ENCODE data around the gene RBM33. TPM values are rescaled to one million over a fixed set of nuclear protein-coding genes. Genes with fewer than 3 reads are reported as not detected.

Gene RBM33
- total RNA-seq, 4 donors from 2014 or later: 27.0 to 34.5 (median 32.6) TPM

- intact Hi-C loops (cut with DNase I): no loop called here
- H3K27me3 ChIP-seq: no peaks in the 10 kb centered on the region
- H3K4me1 ChIP-seq: peaks cover 0 to 28% (median 6%) of the 10 kb centered on the region in 4 donors
- TF ChIP-seq POLR2AphosphoS5 (IDR thresholded peaks at IDR 0.05) (no peak), CTCF (IDR thresholded peaks at IDR 0.05) (no peak), EP300 (IDR thresholded peaks at IDR 0.05) (no peak)
- no peak overlapping the region for H3K4me3 ChIP-seq
- no peaks in the 10 kb centered on the region for H3K36me3 ChIP-seq
- no peak for DNase-seq (ENCODE audit: extremely low spot score)
- 92% methylated on average over 5 of the region's 5 CpGs for WGBS
- H3K27ac ChIP-seq (replicated peaks in 1 of 4): no peak overlapping the region
- no peaks in the 10 kb centered on the region for H3K9me3 ChIP-seq
Measured at GRCh38 chr7:155693826-155694225, 49.4 kb downstream of the RBM33 start.

- H3K27me3 ChIP-seq: no peaks in the 10 kb centered on the region
- no peak for DNase-seq (ENCODE audit: extremely low spot score)
- peaks cover 6 to 32% (median 10%) of the 10 kb centered on the region in 4 donors for H3K4me1 ChIP-seq
- no peaks in the 10 kb centered on the region for H3K36me3 ChIP-seq
- H3K4me3 ChIP-seq: no peak overlapping the region
- no peak overlapping the region for H3K27ac ChIP-seq (replicated peaks in 1 of 4)
- H3K9me3 ChIP-seq: no peaks in the 10 kb centered on the region
- 88% methylated on average over 5 of the region's 5 CpGs for WGBS
- no peak for TF ChIP-seq EP300 (IDR thresholded peaks at IDR 0.05)
- no peak for TF ChIP-seq CTCF (IDR thresholded peaks at IDR 0.05)
- no peak for TF ChIP-seq POLR2A (IDR thresholded peaks at IDR 0.05; ENCODE audit: low read depth)
- TF ChIP-seq POLR2AphosphoS5 (IDR thresholded peaks at IDR 0.05): no peak
- intact Hi-C loops (cut with DNase I): no loop called here
Measured at GRCh38 chr7:155694851-155695250, 50.4 kb downstream of the RBM33 start.

- Histone ChIP-seq H3K4me3 (no peak overlapping the region), H3K36me3 (peaks cover 5 to 13% (median 11%) of the 10 kb centered on the region in 4 donors), H3K4me1 (peaks cover 6 to 35% (median 13%) of the 10 kb centered on the region in 4 donors), H3K9me3 (no peaks in the 10 kb centered on the region), H3K27ac (replicated peaks in 1 of 4) (no peak overlapping the region), H3K27me3 (no peaks in the 10 kb centered on the region)
- WGBS: 89% methylated on average over 5 of the region's 5 CpGs
- TF ChIP-seq POLR2AphosphoS5 (IDR thresholded peaks at IDR 0.05) (no peak), EP300 (IDR thresholded peaks at IDR 0.05) (no peak), POLR2A (IDR thresholded peaks at IDR 0.05; ENCODE audit: low read depth) (no peak), CTCF (IDR thresholded peaks at IDR 0.05) (no peak)
- intact Hi-C loops (cut with DNase I): no loop called here
- DNase-seq (ENCODE audit: extremely low spot score): no peak
Measured at GRCh38 chr7:155696747-155697146, 52.3 kb downstream of the RBM33 start.

- Histone ChIP-seq H3K4me3 (no peak overlapping the region), H3K4me1 (peaks cover 4 to 29% (median 11%) of the 10 kb centered on the region in 4 donors), H3K9me3 (no peaks in the 10 kb centered on the region), H3K27me3 (no peaks in the 10 kb centered on the region), H3K36me3 (peaks cover 16 to 29% (median 29%) of the 10 kb centered on the region in 4 donors), H3K27ac (replicated peaks in 1 of 4) (no peak overlapping the region)
- intact Hi-C loops (cut with DNase I): no loop called here
- no peak for TF ChIP-seq EP300 (IDR thresholded peaks at IDR 0.05)
- no peak for TF ChIP-seq POLR2AphosphoS5 (IDR thresholded peaks at IDR 0.05)
- WGBS: 100% methylated on average over 1 of the region's 1 CpG
- DNase-seq (ENCODE audit: extremely low spot score): no peak
Measured at GRCh38 chr7:155698633-155699032, 54.2 kb downstream of the RBM33 start.

- no peaks in the 10 kb centered on the region for H3K9me3 ChIP-seq
- WGBS: 91% methylated on average over 7 of the region's 7 CpGs
- intact Hi-C loops (cut with DNase I): no loop called here
- DNase-seq (ENCODE audit: extremely low spot score): no peak
- H3K27ac ChIP-seq (replicated peaks in 1 of 4): no peak overlapping the region
- TF ChIP-seq POLR2A (IDR thresholded peaks at IDR 0.05; ENCODE audit: low read depth) (no peak), POLR2AphosphoS5 (IDR thresholded peaks at IDR 0.05) (no peak), CTCF (IDR thresholded peaks at IDR 0.05) (no peak), EP300 (IDR thresholded peaks at IDR 0.05) (no peak)
- H3K4me1 ChIP-seq: peaks cover 4 to 25% (median 11%) of the 10 kb centered on the region in 4 donors
- H3K36me3 ChIP-seq: peaks cover 16 to 34% (median 29%) of the 10 kb centered on the region in 4 donors
- no peaks in the 10 kb centered on the region for H3K27me3 ChIP-seq
- no peak overlapping the region for H3K4me3 ChIP-seq
Measured at GRCh38 chr7:155699180-155699579, 54.7 kb downstream of the RBM33 start.

Measured in esophagus muscularis mucosa (tissue), 4 donors.